Activated T-helper 2 cell treated with anti-CD3 and anti-CD28 coated beads, Interferon-gamma antibody, Interleukin-2, Interleukin-4, amounts not matched to agents 10 μg/mL and 5 μg/mL and 100 μg/mL, durations not matched to agents 14 hours and 24 hours and 36 hours (primary cell): ENCODE measurements around the gene CTU2. TPM values are rescaled to one million over a fixed set of nuclear protein-coding genes. Genes with fewer than 3 reads are reported as not detected.

Source experiments
- DNase-seq: peaks from one replicate; pipeline ENCODE4 v3.0.0; 2021; ENCODE audit warnings: low spot score
- H3K27ac Mint-ChIP-seq: one replicate; pipeline ENCODE4 v1.8.0; 2021; ENCODE audit warnings: mixed read lengths
- H3K27me3 Mint-ChIP-seq: one replicate; pipeline ENCODE4 v1.8.0; 2021; ENCODE audit warnings: low read depth, mixed read lengths
- H3K36me3 Mint-ChIP-seq: one replicate; pipeline ENCODE4 v1.8.0; 2021; ENCODE audit warnings: low read depth, mixed read lengths
- H3K4me1 Mint-ChIP-seq: one replicate; pipeline ENCODE4 v1.8.0; 2021; ENCODE audit warnings: low read depth, mixed read lengths
- H3K4me3 Mint-ChIP-seq: one replicate; pipeline ENCODE4 v1.8.0; 2021; ENCODE audit warnings: low read depth, mild to moderate bottlenecking, moderate library complexity, mixed read lengths
- H3K9me3 Mint-ChIP-seq: one replicate; pipeline ENCODE4 v1.8.0; 2021; ENCODE audit warnings: mixed read lengths
- intact Hi-C: fragments of 100-400 bp; cut with micrococcal nuclease; formaldehyde crosslinking; loops from one replicate; pipeline ENCODE4 v1.15.1; 2023
- total RNA-seq: library from RNA; stranded (reverse); gene quantifications from 2 replicates; pipeline ENCODE4 v1.2.3, GENCODE V29; 2022

The CTU2 gene
- total RNA-seq, 1 donor from 2014 or later: 43.8 TPM

GRCh38 chr16:88724855-88725555 lies 18.7 kb downstream of the CTU2 start:
- Mint-ChIP-seq H3K4me3 (no peak overlapping the region), H3K36me3 (peaks cover 37% of the 10 kb centered on the region), H3K27ac (no peak overlapping the region), H3K27me3 (no peaks in the 10 kb centered on the region), H3K4me1 (no peaks in the 10 kb centered on the region), H3K9me3 (no peaks in the 10 kb centered on the region)
- DNase-seq: no peak
- intact Hi-C loops: no loop called here

- Mint-ChIP-seq H3K4me3 (no peak overlapping the region), H3K4me1 (no peaks in the 10 kb centered on the region), H3K36me3 (peaks cover 32% of the 10 kb centered on the region), H3K27ac (no peak overlapping the region), H3K9me3 (no peaks in the 10 kb centered on the region), H3K27me3 (no peaks in the 10 kb centered on the region)
- no peak for DNase-seq
- intact Hi-C loops: no loop called here
Observed at GRCh38 chr16:88725609-88726407, 19.5 kb downstream of the CTU2 start.

GRCh38 chr16:88726408-88726749 lies 20.1 kb downstream of the CTU2 start:
- no peak for DNase-seq
- Mint-ChIP-seq H3K4me3 (no peak overlapping the region), H3K36me3 (peaks cover 37% of the 10 kb centered on the region), H3K9me3 (no peaks in the 10 kb centered on the region), H3K27ac (no peak overlapping the region), H3K27me3 (no peaks in the 10 kb centered on the region), H3K4me1 (no peaks in the 10 kb centered on the region)
- intact Hi-C loops: no loop called here

- intact Hi-C loops: no loop called here
- no peak overlapping the region for H3K27ac Mint-ChIP-seq
- DNase-seq: no peak
- H3K36me3 Mint-ChIP-seq: peaks cover 41% of the 10 kb centered on the region
- H3K4me1 Mint-ChIP-seq: no peaks in the 10 kb centered on the region
- H3K4me3 Mint-ChIP-seq: no peak overlapping the region
- no peaks in the 10 kb centered on the region for H3K27me3 Mint-ChIP-seq
- no peaks in the 10 kb centered on the region for H3K9me3 Mint-ChIP-seq
Observed at GRCh38 chr16:88726981-88727380, 20.7 kb downstream of the CTU2 start.

- Mint-ChIP-seq H3K9me3 (no peaks in the 10 kb centered on the region), H3K27ac (no peak overlapping the region)
Observed at GRCh38 chr16:88727871-88728270, 21.6 kb downstream of the CTU2 start.

GRCh38 chr16:88730632-88731607 lies 24.6 kb downstream of the CTU2 start:
- Mint-ChIP-seq H3K36me3 (peaks cover 34% of the 10 kb centered on the region), H3K9me3 (no peaks in the 10 kb centered on the region), H3K27me3 (no peaks in the 10 kb centered on the region), H3K27ac (no peak overlapping the region), H3K4me1 (no peaks in the 10 kb centered on the region), H3K4me3 (no peak overlapping the region)
- no peak for DNase-seq
- intact Hi-C loops: no loop called here

More at GRCh38 chr16:88727871-88728270, 21.6 kb downstream of the CTU2 start:
- no peak for DNase-seq
- H3K4me3 Mint-ChIP-seq: no peak overlapping the region
- no peaks in the 10 kb centered on the region for H3K27me3 Mint-ChIP-seq
- peaks cover 42% of the 10 kb centered on the region for H3K36me3 Mint-ChIP-seq
- no peaks in the 10 kb centered on the region for H3K4me1 Mint-ChIP-seq
- intact Hi-C loops: no loop called here

- Mint-ChIP-seq H3K27ac (no peak overlapping the region), H3K27me3 (no peaks in the 10 kb centered on the region), H3K9me3 (no peaks in the 10 kb centered on the region), H3K4me3 (no peak overlapping the region), H3K4me1 (no peaks in the 10 kb centered on the region), H3K36me3 (peaks cover 30% of the 10 kb centered on the region)
- no peak for DNase-seq
- intact Hi-C loops: no loop called here
Observed at GRCh38 chr16:88731699-88732098, 25.4 kb downstream of the CTU2 start.

GRCh38 chr16:88732172-88732960 lies 26.1 kb downstream of the CTU2 start:
- no peak overlapping the region for H3K4me3 Mint-ChIP-seq
- no peaks in the 10 kb centered on the region for H3K4me1 Mint-ChIP-seq
- no peak for DNase-seq
- no peaks in the 10 kb centered on the region for H3K27me3 Mint-ChIP-seq
- no peak overlapping the region for H3K27ac Mint-ChIP-seq
- intact Hi-C loops: no loop called here
- H3K9me3 Mint-ChIP-seq: no peaks in the 10 kb centered on the region
- H3K36me3 Mint-ChIP-seq: peaks cover 30% of the 10 kb centered on the region

GRCh38 chr16:88732961-88733294 lies 26.6 kb downstream of the CTU2 start:
- no peaks in the 10 kb centered on the region for H3K27me3 Mint-ChIP-seq
- no peak overlapping the region for H3K4me3 Mint-ChIP-seq
- H3K27ac Mint-ChIP-seq: no peak overlapping the region
- intact Hi-C loops: no loop called here
- H3K36me3 Mint-ChIP-seq: peaks cover 26% of the 10 kb centered on the region
- DNase-seq: no peak
- no peaks in the 10 kb centered on the region for H3K4me1 Mint-ChIP-seq
- no peaks in the 10 kb centered on the region for H3K9me3 Mint-ChIP-seq

- Mint-ChIP-seq H3K4me1 (no peaks in the 10 kb centered on the region), H3K4me3 (no peak overlapping the region), H3K9me3 (no peaks in the 10 kb centered on the region), H3K27me3 (no peaks in the 10 kb centered on the region), H3K27ac (no peak overlapping the region), H3K36me3 (peaks cover 29% of the 10 kb centered on the region)
- DNase-seq: no peak
- intact Hi-C loops: no loop called here
Observed at GRCh38 chr16:88733630-88734360, 27.5 kb downstream of the CTU2 start.

- DNase-seq: no peak
- intact Hi-C loops: no loop called here
- Mint-ChIP-seq H3K4me3 (no peak overlapping the region), H3K27me3 (no peaks in the 10 kb centered on the region), H3K36me3 (peaks cover 30% of the 10 kb centered on the region), H3K9me3 (no peaks in the 10 kb centered on the region), H3K4me1 (no peaks in the 10 kb centered on the region), H3K27ac (no peak overlapping the region)
Observed at GRCh38 chr16:88734361-88734728, 28.0 kb downstream of the CTU2 start.

GRCh38 chr16:88735121-88735520 lies 28.8 kb downstream of the CTU2 start:
- Mint-ChIP-seq H3K36me3 (peaks cover 25% of the 10 kb centered on the region), H3K27ac (no peak overlapping the region), H3K9me3 (no peaks in the 10 kb centered on the region), H3K4me1 (no peaks in the 10 kb centered on the region), H3K27me3 (no peaks in the 10 kb centered on the region), H3K4me3 (no peak overlapping the region)
- intact Hi-C loops: loop anchor here (5.0 kb wide), 1 partner anchor 432 kb away; no protein-coding TSS in a partner anchor
- no peak for DNase-seq
